ENCODE results near the gene MYH7B.

MYH7B gene

DNA sequence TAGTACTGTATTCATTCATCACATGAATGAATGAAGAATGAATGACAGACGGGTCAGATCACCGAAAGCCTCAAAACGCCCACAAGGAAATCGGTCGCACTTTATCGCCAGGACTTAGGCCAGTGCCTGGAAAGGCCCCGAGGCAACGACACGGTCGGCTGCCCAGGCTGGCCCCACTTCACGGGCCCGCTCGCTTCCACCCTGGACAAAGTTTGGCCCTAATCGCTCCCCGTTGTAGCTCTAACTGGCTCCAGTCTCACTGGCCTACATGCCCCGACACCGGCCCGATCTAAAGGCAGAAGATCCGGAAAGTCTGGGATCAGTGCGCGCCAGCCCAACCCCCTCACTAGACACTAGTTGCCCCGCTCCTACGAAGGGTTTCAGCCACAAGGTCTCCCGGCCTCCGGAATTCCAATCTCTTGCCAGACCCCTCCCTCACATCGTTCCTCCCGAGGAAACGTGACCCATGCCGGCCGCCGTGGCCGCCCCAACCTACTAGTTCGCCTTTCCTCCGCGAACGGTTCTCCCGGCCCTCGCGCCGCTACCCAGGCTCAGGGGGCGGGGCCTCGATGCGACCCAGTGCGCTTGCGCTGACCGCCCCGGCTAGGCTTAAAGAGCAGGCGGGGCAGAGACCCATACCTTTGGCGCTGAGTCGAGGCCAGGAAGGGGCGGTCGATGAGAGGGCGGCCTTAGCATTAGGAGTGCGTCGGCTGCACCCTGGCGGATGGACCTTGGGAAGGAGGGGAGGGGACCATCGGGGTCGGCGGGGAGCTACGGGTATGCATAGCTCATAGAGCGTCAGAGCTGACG is at the start of gene MYH7B, which contains the start of gene GSS:
Gene MYH7B, plus strand, starts transcription at position 638 of the 810 bp plus-strand sequence. CDS start 22,138 bp downstream, outside the sequence.
Gene GSS, minus strand, starts transcription at position 576 of the 810 bp plus-strand sequence. CDS start 3,954 bp downstream, outside the sequence.
- Histone ChIP-seq H3K9me3 (replicated peaks in 1 of 11) (no peaks in the 10 kb centered on the region), H3K4me2 (peak within 1 kb of the TSS; percentile 83 to 97 (median 91)), H4K20me1 (peaks cover 0 to 5% (median 0%) of the 10 kb centered on the region in 11 experiments; a peak in 1 of 22 replicates), H3K27me3 (no peaks in the 10 kb centered on the region), H3K4me1 (peaks cover 14 to 28% (median 20%) of the 10 kb centered on the region in 10 experiments; a peak in 19 of 20 replicates), H3K4me3 (peak within 1 kb of the TSS; percentile 58 to 79 (median 72)), H3K9ac (peak within 1 kb of the TSS; percentile 89 to 97 (median 92)), H3K36me3 (peaks cover 13 to 20% (median 18%) of the 10 kb centered on the region in 11 experiments), H3K27ac (peak within 1 kb of the TSS; percentile 84 to 97 (median 90))
- TF ChIP-seq Cebpa-rat (IDR thresholded peaks at IDR 0.05) = no peak

DNA sequence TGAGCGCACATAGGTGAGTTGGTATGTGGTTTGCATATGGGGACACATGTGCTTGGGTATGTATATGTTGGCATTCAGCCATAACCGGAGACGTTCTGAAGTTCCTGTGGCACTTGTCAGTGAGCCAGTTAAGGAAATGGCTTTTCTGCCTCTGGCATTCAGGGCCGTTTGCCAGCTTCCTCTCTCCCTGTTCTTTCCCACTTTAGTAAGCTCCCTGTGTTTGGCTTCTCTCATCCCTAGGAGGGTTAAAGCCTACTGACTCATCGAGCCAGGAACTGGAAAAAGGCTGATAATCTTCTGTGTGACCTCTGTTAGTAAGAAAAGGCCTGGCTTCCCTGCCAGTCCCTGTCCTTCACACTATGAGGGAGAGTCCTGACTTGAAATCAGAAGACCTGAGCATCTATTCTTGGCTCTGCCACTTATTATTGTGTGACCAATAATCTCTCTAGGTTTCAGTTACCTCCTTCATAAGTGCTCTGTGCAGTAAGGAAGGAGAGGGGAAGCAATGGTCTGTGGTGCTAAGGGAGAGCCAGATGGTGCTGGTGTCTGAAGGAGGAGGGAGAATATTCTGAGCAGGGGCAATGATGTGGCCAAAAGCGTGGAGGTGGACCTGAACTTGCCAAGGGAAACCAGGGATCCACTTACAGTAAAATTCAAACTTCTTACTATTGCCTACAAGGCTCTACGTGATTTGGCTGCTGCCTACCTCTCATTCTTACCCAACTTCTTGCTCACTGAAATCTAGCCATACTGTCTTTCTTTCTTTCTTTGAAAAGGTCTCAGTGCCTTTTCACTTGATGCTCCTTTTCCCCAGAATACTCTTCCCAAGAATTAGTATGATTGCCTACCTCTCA is 47.8 kb upstream of the MYH7B start:
- H3K27ac ChIP-seq = peak overlapping the region in 2 of 11 experiments; percentile 37 to 39; a peak in 2 of 22 replicates
- H3K4me1 ChIP-seq = peaks cover 7 to 40% (median 13%) of the 10 kb centered on the region in 10 experiments; a peak in 19 of 20 replicates
- H3K4me2 ChIP-seq = peak overlapping the region; percentile 6 to 64 (median 50); a peak in 18 of 22 replicates

DNA sequence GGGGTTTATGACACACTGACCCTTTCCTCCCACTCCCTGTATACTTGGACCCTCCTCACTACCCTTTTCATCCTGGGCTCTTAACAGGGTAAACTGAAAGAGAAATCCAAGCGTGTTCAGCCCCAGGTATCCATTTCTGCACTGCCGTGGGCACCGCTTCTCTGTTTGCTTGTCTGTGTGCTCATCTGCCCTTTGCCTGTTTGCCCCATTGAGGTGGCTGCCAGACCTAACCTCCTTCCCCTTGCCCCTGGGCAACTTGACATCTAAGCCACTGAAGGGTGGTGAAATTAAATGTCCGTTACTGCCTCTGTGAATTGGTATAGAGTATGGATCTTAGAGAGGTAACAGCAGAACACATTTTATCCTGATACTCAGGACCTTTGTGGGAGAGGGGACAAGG is 40.5 kb upstream of the MYH7B start:
- TF ChIP-seq Cebpa-rat (IDR thresholded peaks at IDR 0.05) = no peak
- H3K4me3 ChIP-seq = no peak overlapping the region
- H4K20me1 ChIP-seq = no peaks in the 10 kb centered on the region; a peak in 1 of 22 replicates
- no peaks in the 10 kb centered on the region for H3K27me3 ChIP-seq
- no peaks in the 10 kb centered on the region for H3K9me3 ChIP-seq (replicated peaks in 1 of 11)
- H3K36me3 ChIP-seq = peaks cover 0 to 74% (median 10%) of the 10 kb centered on the region in 11 experiments; a peak in 13 of 22 replicates
- H3K4me2 ChIP-seq = no peak overlapping the region
- H3K4me1 ChIP-seq = no peaks in the 10 kb centered on the region
- no peak overlapping the region for H3K9ac ChIP-seq
- no peak overlapping the region for H3K27ac ChIP-seq

More for the DNA sequence above, 47.8 kb upstream of the MYH7B start:
- TF ChIP-seq Cebpa-rat (IDR thresholded peaks at IDR 0.05) = no peak
- 0 out of 22 replicates have a peak, but pooled peaks cover 0 to 12% (median 0%) of the 10 kb centered on the region in 11 experiments for H3K36me3 ChIP-seq
- no peaks in the 10 kb centered on the region for H3K9me3 ChIP-seq (replicated peaks in 1 of 11)
- H3K4me3 ChIP-seq = no peak overlapping the region
- H4K20me1 ChIP-seq = peaks cover 0 to 3% (median 0%) of the 10 kb centered on the region in 11 experiments; a peak in 2 of 22 replicates
- H3K9ac ChIP-seq = peak overlapping the region in 2 of 11 experiments; percentile 55 to 60; a peak in 4 of 22 replicates
- no peaks in the 10 kb centered on the region for H3K27me3 ChIP-seq

DNA sequence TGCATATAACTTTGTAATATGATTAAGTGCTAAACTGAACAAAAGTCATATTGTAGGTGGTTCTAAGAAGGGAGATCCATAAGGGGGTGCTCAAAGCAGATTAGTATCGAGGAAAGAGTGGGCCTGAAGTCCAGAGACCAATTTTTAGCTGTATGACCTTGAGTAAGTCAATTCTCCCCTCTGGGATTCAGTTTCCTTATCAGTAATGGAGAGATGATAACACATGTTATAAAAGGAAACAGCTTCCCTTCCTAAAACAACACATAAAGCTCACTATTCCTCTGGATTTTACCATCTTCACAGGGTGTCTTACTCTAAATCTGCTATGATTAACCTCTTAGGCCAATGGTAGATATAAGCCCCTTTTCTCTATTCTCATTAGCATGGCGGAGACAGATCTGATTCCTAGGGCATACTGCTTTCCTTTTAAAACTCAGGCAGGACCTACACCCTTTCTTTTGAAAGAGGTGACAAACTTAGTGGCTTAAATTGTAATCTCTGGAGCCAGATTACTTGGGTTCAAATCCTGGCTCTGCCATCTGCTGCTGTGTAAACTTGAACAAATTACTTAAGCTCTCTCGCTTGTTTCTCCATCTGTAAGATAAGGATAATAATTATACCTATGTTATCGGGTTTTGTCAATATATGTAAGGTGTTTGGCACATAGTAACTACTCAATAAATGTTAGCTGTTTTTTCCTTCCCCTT is 39.8 kb upstream of the MYH7B start:
- TF ChIP-seq Cebpa-rat (IDR thresholded peaks at IDR 0.05) = no peak
- Histone ChIP-seq H4K20me1 (no peaks in the 10 kb centered on the region; a peak in 1 of 22 replicates), H3K36me3 (peaks cover 6 to 82% (median 18%) of the 10 kb centered on the region in 11 experiments; a peak in 21 of 22 replicates), H3K4me1 (peaks cover 0 to under 1% (median 0%) of the 10 kb centered on the region in 10 experiments; a peak in 2 of 20 replicates), H3K27me3 (no peaks in the 10 kb centered on the region), H3K9me3 (replicated peaks in 1 of 11) (no peaks in the 10 kb centered on the region), H3K27ac (no peak overlapping the region), H3K4me2 (no peak overlapping the region), H3K9ac (no peak overlapping the region), H3K4me3 (no peak overlapping the region)

DNA sequence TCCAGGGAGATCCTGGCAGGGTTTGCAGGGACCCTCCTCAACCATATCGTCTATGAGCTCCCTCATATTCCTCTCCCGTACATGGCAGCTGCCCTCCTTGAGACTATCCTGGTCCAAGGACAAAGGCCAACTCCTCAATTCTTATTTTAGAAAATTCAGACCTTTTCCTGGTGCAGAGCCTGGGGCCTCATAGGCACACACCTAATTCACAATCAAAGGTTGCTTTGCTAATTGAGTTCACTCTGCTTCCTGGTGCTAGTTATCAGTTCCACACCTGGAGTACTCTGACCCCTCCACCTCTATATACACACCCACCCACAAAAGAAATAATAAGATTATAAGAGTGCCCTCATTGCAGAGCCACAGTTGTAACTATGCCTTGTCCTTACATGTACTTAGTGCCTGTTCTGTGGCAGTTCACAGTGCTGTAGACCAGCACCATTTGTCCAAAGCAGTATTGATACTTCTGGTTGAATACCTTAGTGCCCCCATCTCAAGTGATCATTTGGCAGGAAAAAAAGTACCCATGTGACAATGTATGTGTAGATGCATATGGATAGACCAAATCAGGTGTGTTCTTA is 38.8 kb upstream of the MYH7B start:
- Histone ChIP-seq H3K27me3 (no peaks in the 10 kb centered on the region), H4K20me1 (no peaks in the 10 kb centered on the region; a peak in 1 of 22 replicates), H3K27ac (no peak overlapping the region), H3K4me2 (no peak overlapping the region), H3K4me3 (no peak overlapping the region), H3K36me3 (peaks cover 11 to 83% (median 28%) of the 10 kb centered on the region in 11 experiments), H3K9ac (no peak overlapping the region), H3K4me1 (peaks cover 0 to 8% (median 0%) of the 10 kb centered on the region in 10 experiments; a peak in 3 of 20 replicates), H3K9me3 (replicated peaks in 1 of 11) (no peaks in the 10 kb centered on the region)
- no peak for TF ChIP-seq Cebpa-rat (IDR thresholded peaks at IDR 0.05)

DNA sequence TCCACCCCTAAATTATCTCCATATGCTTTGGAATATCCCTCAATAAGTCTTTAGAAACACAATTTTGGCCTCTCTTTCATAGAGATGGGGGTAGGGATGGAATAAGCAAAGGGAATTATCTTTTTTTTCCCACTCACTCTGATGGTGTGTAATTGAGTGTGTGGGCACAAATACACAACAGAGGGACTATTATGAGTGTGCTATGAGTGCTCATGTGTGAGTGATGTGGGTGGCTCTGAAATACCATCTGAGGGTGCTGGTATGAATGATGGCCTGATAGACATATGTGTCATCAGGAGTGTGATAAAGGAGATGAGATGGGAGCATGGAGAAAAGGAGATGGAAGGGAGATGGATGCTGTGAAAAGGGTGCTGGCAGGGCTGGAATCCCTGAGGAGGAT is 35.6 kb upstream of the MYH7B start:
- Histone ChIP-seq H3K27ac (no peak overlapping the region), H3K9ac (no peak overlapping the region), H3K36me3 (peaks cover 29 to 92% (median 52%) of the 10 kb centered on the region in 11 experiments), H3K4me1 (peaks cover 0 to 8% (median 0%) of the 10 kb centered on the region in 10 experiments; a peak in 3 of 20 replicates), H3K9me3 (replicated peaks in 1 of 11) (no peaks in the 10 kb centered on the region), H3K4me3 (no peak overlapping the region), H4K20me1 (no peaks in the 10 kb centered on the region; a peak in 1 of 22 replicates), H3K27me3 (no peaks in the 10 kb centered on the region), H3K4me2 (no peak overlapping the region)
- no peak for TF ChIP-seq Cebpa-rat (IDR thresholded peaks at IDR 0.05)

DNA sequence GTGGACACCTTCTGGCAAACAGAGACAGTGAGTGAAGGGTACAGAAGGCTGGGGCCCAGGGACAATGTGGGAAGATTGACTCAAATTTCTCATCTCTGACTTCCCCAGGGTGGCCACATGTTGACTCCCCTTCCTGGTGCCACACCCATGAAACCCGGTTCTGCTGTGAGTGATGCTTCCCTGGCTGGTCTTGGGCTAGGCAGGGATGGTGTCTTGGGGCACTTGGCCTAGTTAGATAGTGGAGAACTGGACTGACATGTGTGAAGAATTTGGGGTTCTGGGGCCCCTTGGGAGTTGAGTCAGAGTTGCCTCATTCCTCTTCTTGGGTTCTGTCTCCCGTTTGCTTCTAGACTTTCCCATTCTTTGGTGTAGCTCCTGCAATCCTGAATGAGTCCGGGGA is 34.2 kb upstream of the MYH7B start:
- Histone ChIP-seq H3K4me1 (peaks cover 0 to 8% (median 3%) of the 10 kb centered on the region in 10 experiments; a peak in 7 of 20 replicates), H3K36me3 (peaks cover 43 to 98% (median 66%) of the 10 kb centered on the region in 11 experiments), H3K9ac (no peak overlapping the region), H4K20me1 (no peaks in the 10 kb centered on the region; a peak in 2 of 22 replicates), H3K27me3 (no peaks in the 10 kb centered on the region), H3K27ac (no peak overlapping the region), H3K4me2 (no peak overlapping the region; a peak in 1 of 22 replicates), H3K4me3 (no peak overlapping the region), H3K9me3 (replicated peaks in 1 of 11) (no peaks in the 10 kb centered on the region)
- TF ChIP-seq Cebpa-rat (IDR thresholded peaks at IDR 0.05) = no peak
